Neural crest cell (in vitro differentiated cells): ENCODE data around the gene TGM5. TPM values are rescaled to one million over a fixed set of nuclear protein-coding genes. Genes with fewer than 3 reads are reported as not detected.
A peak's percentile ranks its signal among the peaks of the same experiment; 100 is the strongest.
"Not testable (repeated sequence)": the region's sequence is repeated elsewhere in the genome, so short reads cannot be mapped to it uniquely, and the experiment has no call there.

ENCODE experiments used
- DNase-seq: peaks from one replicate; pipeline ENCODE4 v3.0.0; 2021; ENCODE audit warnings: low read depth, mixed read lengths, low spot score
- H3K27ac Mint-ChIP-seq: one replicate; pipeline ENCODE4 v1.8.0; 2021; ENCODE audit warnings: mild to moderate bottlenecking, mixed read lengths; ENCODE audit not compliant: unreplicated experiment
- H3K27me3 Mint-ChIP-seq: 2 replicates; pipeline ENCODE4 v1.8.0; 2021; ENCODE audit warnings: low read depth, mild to moderate bottlenecking, mixed read lengths
- H3K36me3 Mint-ChIP-seq: 2 replicates; pipeline ENCODE4 v1.8.0; 2021; ENCODE audit warnings: low read depth, mild to moderate bottlenecking, mixed read lengths
- H3K4me1 Mint-ChIP-seq: 2 replicates; pipeline ENCODE4 v1.8.0; 2021; ENCODE audit warnings: mixed read lengths
- H3K4me3 Mint-ChIP-seq: one replicate; pipeline ENCODE4 v1.8.0; 2021; ENCODE audit warnings: mild to moderate bottlenecking, mixed read lengths
- H3K9me3 Mint-ChIP-seq: 2 replicates; pipeline ENCODE4 v1.8.0; 2021; ENCODE audit warnings: mixed read lengths
- total RNA-seq: library from RNA; stranded (reverse); gene quantifications from 2 replicates; pipeline ENCODE4 v1.2.1, GENCODE V29; 2021
- TF ChIP-seq, protein P1 (sequence below): fragments of 200-600 bp; sonication (generic); conservative IDR thresholded peaks from 2 replicates; pipeline ENCODE4 v1.5.0; 2021; ENCODE audit warnings: antibody characterized with exemption, mild to moderate bottlenecking

Gene TGM5
- total RNA-seq, 1 donor from 2014 or later = not detected

GRCh38 chr15:43204016-43204901 is 62.5 kb downstream of the TGM5 start:
- Mint-ChIP-seq H3K27ac (no peak overlapping the region), H3K4me1 (peaks cover 6% of the 10 kb centered on the region), H3K4me3 (no peak overlapping the region), H3K9me3 (peaks cover 5% of the 10 kb centered on the region), H3K36me3 (peaks cover 2% of the 10 kb centered on the region), H3K27me3 (peaks cover 14% of the 10 kb centered on the region)
- TF ChIP-seq, protein P1, sequence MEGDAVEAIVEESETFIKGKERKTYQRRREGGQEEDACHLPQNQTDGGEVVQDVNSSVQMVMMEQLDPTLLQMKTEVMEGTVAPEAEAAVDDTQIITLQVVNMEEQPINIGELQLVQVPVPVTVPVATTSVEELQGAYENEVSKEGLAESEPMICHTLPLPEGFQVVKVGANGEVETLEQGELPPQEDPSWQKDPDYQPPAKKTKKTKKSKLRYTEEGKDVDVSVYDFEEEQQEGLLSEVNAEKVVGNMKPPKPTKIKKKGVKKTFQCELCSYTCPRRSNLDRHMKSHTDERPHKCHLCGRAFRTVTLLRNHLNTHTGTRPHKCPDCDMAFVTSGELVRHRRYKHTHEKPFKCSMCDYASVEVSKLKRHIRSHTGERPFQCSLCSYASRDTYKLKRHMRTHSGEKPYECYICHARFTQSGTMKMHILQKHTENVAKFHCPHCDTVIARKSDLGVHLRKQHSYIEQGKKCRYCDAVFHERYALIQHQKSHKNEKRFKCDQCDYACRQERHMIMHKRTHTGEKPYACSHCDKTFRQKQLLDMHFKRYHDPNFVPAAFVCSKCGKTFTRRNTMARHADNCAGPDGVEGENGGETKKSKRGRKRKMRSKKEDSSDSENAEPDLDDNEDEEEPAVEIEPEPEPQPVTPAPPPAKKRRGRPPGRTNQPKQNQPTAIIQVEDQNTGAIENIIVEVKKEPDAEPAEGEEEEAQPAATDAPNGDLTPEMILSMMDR = peak; percentile 62
- DNase-seq = peak; percentile 41

- TF ChIP-seq, protein P1 = no peak
- DNase-seq = no peak
- Mint-ChIP-seq H3K27ac (no peak overlapping the region), H3K4me1 (peaks cover 6% of the 10 kb centered on the region), H3K27me3 (no peaks in the 10 kb centered on the region), H3K4me3 (no peak overlapping the region), H3K9me3 (peaks cover 5% of the 10 kb centered on the region), H3K36me3 (peaks cover 18% of the 10 kb centered on the region)
Measured at GRCh38 chr15:43199945-43200488, 66.7 kb downstream of the TGM5 start.

GRCh38 chr15:43198992-43199391 is 67.7 kb downstream of the TGM5 start:
- Mint-ChIP-seq H3K4me3 (no peak overlapping the region), H3K36me3 (peaks cover 21% of the 10 kb centered on the region), H3K4me1 (peaks cover under 1% of the 10 kb centered on the region), H3K9me3 (peaks cover 5% of the 10 kb centered on the region), H3K27ac (no peak overlapping the region), H3K27me3 (no peaks in the 10 kb centered on the region)
- TF ChIP-seq, protein P1 = no peak
- no peak for DNase-seq

DNA sequence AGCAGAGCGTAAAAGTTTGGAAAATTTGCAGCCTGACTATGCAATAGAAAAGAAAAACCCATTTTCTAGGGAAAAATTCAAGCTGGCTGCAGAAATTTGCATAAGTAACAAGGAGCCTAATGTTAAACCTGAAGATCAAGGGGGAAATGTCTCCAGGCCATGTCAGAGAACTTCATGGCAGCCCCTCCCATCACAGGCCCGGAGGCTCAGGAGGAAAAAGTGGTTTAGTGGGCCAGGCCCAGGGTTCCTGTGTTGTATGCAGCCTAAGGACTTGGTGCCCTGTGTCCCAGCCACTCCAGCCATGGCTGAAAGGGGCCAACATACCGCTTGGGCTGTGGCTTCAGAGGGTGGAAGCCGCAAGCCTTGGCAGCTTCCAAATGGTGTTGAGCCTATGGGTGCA is 68.2 kb downstream of the TGM5 start:
- not testable (repeated sequence) for H3K27me3 Mint-ChIP-seq, H3K4me3 Mint-ChIP-seq, H3K9me3 Mint-ChIP-seq, H3K27ac Mint-ChIP-seq, H3K4me1 Mint-ChIP-seq, DNase-seq
- H3K36me3 Mint-ChIP-seq = peaks cover 21% of the 10 kb centered on the region

- not testable (repeated sequence) for H3K27me3 Mint-ChIP-seq, H3K27ac Mint-ChIP-seq, DNase-seq, H3K4me3 Mint-ChIP-seq, H3K4me1 Mint-ChIP-seq, H3K9me3 Mint-ChIP-seq
- H3K36me3 Mint-ChIP-seq = peaks cover 21% of the 10 kb centered on the region
Measured at GRCh38 chr15:43197773-43198172, 69.0 kb downstream of the TGM5 start.

GRCh38 chr15:43196760-43197548 is 69.8 kb downstream of the TGM5 start:
- Mint-ChIP-seq H3K27ac (no peak overlapping the region), H3K9me3 (peaks cover 5% of the 10 kb centered on the region), H3K36me3 (peaks cover 23% of the 10 kb centered on the region), H3K4me3 (no peak overlapping the region), H3K27me3 (no peaks in the 10 kb centered on the region), H3K4me1 (no peaks in the 10 kb centered on the region)
- no peak for DNase-seq
- TF ChIP-seq, protein P1 = no peak
